PC-9 (cell line): ENCODE data around the gene USE1.

Experiments used
- CTCF ChIP-seq: fragments of 200-600 bp; sonication (generic); conservative IDR thresholded peaks from 2 replicates; pipeline ENCODE4 v1.6.1; 2017; ENCODE audit warnings: mixed run types, antibody characterized with exemption, mild to moderate bottlenecking, moderate library complexity
- EZH2 ChIP-seq: fragments of 200-600 bp; sonication (generic); IDR thresholded peaks from 2 replicates; pipeline ENCODE4 v1.8.0; 2017; ENCODE audit warnings: antibody characterized with exemption, low read depth

GRCh38 chr19:17216058-17216670 lies 1.0 kb downstream of the USE1 start:
- no peak for TF ChIP-seq CTCF
- no peak for TF ChIP-seq EZH2
